GM18858 (cell line): ENCODE results near the gene PRRX1.

ENCODE experiments used
- ATAC-seq: cut with Tn5 transposase; IDR thresholded peaks from one replicate; pipeline ENCODE4 v1.9.1; 2021; ENCODE audit not compliant: unreplicated experiment

PRRX1 gene

DNA sequence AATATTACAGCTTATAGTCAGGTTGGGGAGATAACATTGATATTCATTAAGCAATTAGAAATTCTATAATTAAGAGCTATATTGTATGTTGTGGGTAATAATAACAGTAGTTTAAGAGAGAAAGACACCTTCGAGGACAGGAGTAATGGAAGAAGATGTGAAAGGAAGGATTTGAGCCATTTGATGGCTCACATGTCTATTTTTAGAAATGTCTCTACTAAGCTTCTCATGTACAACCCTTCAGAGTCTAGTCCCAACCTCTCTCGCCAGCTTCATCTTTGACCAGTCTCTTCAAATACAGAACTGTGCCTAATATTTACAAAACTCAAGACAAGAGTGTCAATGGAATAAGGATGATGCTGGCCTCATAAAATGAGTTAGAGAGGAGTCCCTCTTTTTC lies 95.1 kb downstream of the PRRX1 start:
- ATAC-seq, result no peak

DNA sequence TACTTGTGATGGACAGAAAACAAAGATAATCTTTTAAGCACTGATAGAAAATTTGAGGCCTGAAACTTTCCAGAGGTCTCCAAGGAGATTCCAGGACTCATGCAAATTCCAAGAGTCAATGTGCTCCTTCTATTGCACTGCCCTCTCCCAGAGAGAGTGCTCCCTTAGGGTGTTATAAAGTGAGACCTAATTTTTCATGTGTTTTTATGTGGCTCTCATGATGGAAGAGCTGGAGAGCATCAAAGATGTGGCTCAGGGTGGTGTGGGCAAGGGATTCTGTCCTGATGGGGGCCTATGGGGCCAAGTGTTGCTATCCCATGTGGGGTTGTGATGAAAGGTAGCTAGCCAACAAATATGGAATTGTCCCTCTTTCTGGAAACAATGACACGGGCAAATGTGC lies 101.3 kb downstream of the PRRX1 start:
- ATAC-seq, result no peak

DNA sequence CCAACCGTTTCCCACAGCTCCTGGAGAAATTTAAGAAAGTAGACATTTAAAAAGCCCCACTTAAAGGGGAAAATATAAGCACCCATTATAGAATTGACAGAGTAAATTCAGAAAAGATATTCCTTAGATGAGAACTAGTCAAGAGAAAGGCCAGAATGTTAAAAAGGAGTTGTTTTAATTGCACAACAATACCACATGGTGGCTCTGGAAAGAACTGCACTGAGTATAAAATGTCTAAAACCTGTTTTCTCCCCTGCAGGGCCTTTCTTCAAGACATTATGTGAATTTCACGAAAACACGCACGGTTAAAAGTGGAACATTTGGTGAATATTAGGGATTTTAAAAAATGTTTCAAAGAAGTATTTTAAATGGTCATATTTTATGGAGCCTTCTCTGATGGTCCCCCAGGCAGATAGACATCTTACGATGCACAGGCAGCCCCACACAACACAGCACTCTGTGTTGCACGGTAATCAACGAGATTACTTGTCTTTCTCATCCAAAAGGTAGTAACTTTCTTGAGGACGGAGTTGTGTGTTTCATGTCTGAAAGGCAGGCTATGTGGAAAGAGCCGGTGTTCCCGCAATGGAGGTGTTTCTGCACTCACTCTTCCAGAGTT lies 101.9 kb downstream of the PRRX1 start:
- ATAC-seq, result no peak

DNA sequence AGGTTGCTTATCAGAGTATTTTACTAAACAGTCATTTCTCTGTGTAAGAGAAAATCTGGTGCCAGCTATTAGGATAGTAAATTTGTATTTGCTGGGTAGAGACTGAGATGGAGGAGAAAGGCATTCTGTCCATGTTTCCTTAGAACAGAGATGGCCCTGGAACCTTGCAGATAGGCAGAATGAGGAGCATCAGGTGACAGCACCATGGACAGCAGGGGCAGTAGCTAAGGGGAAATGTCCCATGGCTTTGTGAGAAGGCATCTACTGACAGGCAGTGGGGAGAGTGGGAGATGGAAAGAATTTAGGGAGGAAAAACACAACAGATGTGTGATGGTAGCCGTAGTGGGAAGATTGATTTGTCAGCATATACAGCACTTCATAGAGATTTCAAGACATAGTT lies 105.0 kb downstream of the PRRX1 start:
- ATAC-seq, result no peak

DNA sequence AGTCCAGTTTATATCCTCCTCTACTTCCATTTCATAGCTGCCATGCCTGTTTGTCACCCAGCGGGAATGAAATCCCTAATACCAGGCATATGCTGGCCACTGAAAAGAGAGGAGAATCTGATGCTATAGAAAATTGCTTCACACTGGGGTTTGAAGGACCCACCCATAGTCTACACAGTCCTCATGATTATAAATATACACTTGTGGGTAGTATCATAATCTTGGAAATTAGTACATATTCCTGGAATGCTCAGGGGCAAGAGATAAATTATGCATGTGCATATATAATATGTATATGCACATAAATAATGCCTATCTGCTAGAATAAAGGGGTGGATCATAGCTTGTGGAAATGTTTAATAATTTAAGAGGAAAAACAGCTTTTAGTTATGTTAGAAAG lies 105.8 kb downstream of the PRRX1 start:
- no peak for ATAC-seq

DNA sequence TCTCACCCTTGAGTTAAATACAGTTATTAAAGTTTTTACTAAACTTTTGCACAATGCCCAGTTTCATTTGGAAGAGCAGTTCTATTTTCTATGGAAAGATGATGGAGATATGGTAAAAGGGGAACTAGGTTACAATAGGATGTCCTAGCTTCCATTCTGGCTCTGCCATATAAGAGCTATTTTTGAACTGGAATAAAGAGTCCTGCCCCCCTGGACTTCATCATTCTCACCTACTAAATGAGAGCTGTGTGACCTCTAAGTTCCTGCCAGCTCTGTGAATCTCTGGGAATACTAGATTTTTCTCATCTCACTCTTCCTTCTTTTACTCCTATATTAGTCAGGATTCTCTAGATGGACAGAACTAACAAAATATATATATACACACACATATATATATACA lies 106.3 kb downstream of the PRRX1 start:
- no peak for ATAC-seq

DNA sequence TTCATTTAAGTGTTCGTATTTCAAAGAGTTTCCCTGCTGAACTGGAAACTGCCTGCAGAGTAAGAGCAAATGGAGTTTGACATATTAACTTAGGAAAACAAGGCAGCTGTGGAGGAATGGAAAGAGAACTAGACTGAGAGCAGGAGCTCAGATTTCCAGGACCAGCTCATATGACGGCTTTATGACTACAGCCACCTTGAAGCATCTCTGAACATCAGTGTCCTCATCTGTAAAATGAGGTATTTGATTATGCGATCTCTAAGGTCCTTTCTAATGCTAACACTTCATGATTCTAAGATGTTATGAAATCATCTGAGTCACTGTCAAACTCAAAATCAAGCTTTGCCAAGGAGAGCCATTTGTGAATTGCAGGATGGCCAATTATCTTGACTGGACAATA lies 112.3 kb downstream of the PRRX1 start:
- ATAC-seq, result no peak

DNA sequence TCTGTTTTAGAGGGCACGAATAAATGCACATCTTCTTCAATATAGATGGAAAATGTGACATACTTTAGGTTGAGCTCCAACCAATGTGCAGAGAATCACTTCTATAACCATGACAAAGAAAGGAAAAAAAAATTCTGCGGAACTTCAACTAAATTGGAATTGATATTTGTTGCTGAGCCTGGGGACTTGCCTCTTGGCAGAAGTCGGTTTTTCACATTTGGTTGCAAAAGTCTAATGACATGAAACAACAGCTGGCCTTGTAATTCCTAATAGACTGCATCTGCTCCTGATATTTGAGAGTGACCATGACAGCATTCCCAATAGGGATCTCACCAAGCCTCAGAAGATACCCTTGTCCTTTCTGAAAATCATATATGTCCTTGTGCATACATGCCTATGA lies 112.8 kb downstream of the PRRX1 start:
- no peak for ATAC-seq
